ENCODE results near the gene PRR7. TPM values are rescaled to one million over a fixed set of nuclear protein-coding genes. Genes with fewer than 3 reads are reported as not detected.

PRR7 gene
- total and polyA plus RNA-seq, 2 of the 13 experiments (the other 11 are each of a cell fraction or from before 2014, with no cell fraction given), result 4.8 to 5.0 TPM

DNA sequence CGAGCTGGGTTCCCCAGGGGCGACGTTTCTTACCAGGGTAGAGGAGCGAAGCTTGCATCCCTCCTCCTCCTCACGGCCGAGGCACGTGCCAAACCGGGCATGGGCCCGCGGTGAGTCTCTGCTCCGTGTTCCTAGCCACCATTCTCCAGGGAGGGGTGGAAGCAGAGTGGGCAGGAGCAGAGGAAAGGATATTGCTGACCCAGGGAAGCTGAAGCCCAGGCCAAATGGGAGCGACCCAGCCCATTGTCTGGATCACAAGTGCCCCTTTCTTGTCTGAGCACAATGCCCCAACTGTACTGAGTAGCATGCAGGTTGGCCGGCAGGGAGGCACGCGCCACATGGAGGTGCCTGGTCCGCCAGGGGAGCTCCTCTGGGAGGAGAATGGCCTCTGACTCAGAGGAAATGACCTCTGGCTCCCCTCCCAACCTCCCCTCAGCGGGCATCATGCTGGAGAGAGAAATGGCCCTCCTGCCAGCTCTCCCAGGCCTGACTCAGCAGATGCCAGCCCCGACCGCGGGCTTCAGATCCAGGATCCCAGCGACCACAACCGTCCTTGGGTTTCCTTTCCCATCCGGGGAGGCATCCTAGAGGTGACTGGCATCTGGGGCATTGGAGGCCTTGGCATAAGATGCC, 1.1 kb downstream of the PRR7 start (continued):
- TF ChIP-seq, protein P1, sequence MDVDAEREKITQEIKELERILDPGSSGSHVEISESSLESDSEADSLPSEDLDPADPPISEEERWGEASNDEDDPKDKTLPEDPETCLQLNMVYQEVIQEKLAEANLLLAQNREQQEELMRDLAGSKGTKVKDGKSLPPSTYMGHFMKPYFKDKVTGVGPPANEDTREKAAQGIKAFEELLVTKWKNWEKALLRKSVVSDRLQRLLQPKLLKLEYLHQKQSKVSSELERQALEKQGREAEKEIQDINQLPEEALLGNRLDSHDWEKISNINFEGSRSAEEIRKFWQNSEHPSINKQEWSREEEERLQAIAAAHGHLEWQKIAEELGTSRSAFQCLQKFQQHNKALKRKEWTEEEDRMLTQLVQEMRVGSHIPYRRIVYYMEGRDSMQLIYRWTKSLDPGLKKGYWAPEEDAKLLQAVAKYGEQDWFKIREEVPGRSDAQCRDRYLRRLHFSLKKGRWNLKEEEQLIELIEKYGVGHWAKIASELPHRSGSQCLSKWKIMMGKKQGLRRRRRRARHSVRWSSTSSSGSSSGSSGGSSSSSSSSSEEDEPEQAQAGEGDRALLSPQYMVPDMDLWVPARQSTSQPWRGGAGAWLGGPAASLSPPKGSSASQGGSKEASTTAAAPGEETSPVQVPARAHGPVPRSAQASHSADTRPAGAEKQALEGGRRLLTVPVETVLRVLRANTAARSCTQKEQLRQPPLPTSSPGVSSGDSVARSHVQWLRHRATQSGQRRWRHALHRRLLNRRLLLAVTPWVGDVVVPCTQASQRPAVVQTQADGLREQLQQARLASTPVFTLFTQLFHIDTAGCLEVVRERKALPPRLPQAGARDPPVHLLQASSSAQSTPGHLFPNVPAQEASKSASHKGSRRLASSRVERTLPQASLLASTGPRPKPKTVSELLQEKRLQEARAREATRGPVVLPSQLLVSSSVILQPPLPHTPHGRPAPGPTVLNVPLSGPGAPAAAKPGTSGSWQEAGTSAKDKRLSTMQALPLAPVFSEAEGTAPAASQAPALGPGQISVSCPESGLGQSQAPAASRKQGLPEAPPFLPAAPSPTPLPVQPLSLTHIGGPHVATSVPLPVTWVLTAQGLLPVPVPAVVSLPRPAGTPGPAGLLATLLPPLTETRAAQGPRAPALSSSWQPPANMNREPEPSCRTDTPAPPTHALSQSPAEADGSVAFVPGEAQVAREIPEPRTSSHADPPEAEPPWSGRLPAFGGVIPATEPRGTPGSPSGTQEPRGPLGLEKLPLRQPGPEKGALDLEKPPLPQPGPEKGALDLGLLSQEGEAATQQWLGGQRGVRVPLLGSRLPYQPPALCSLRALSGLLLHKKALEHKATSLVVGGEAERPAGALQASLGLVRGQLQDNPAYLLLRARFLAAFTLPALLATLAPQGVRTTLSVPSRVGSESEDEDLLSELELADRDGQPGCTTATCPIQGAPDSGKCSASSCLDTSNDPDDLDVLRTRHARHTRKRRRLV (CRISPR knock-in tag; IDR thresholded peaks at IDR 0.05), result no peak
- peak; percentile 78; the same call in 1 of the 2 replicates for TF ChIP-seq MXD4 (CRISPR knock-in tag; IDR thresholded peaks at IDR 0.05)
- TF ChIP-seq, protein P2, sequence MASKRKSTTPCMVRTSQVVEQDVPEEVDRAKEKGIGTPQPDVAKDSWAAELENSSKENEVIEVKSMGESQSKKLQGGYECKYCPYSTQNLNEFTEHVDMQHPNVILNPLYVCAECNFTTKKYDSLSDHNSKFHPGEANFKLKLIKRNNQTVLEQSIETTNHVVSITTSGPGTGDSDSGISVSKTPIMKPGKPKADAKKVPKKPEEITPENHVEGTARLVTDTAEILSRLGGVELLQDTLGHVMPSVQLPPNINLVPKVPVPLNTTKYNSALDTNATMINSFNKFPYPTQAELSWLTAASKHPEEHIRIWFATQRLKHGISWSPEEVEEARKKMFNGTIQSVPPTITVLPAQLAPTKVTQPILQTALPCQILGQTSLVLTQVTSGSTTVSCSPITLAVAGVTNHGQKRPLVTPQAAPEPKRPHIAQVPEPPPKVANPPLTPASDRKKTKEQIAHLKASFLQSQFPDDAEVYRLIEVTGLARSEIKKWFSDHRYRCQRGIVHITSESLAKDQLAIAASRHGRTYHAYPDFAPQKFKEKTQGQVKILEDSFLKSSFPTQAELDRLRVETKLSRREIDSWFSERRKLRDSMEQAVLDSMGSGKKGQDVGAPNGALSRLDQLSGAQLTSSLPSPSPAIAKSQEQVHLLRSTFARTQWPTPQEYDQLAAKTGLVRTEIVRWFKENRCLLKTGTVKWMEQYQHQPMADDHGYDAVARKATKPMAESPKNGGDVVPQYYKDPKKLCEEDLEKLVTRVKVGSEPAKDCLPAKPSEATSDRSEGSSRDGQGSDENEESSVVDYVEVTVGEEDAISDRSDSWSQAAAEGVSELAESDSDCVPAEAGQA (IDR thresholded peaks at IDR 0.05; ENCODE audit: low read depth), result peak; percentile 42; the same call in 1 of the 2 replicates
- TF ChIP-seq, protein P2 (CRISPR knock-in tag; IDR thresholded peaks at IDR 0.05; ENCODE audit: borderline replicate concordance), result no peak
- no peak for TF ChIP-seq HDAC6 (IDR thresholded peaks at IDR 0.05; ENCODE audit: low read depth, low read length)
- TF ChIP-seq ZNF556 (CRISPR knock-in tag; IDR thresholded peaks at IDR 0.05; ENCODE audit: borderline replicate concordance), result 0 out of 2 replicates have a peak, but pooled peaks have one; percentile 67
- peak; percentile 47; the same call in 1 of the 2 replicates for TF ChIP-seq PHF21A (CRISPR knock-in tag; IDR thresholded peaks at IDR 0.05)
- peak; percentile 92 for TF ChIP-seq SAP130 (CRISPR knock-in tag; IDR thresholded peaks at IDR 0.05; ENCODE audit: low read depth)
- TF ChIP-seq FOXA3 (CRISPR knock-in tag; IDR thresholded peaks at IDR 0.05), result peak; percentile 57; the same call in 1 of the 2 replicates
- no peak for TF ChIP-seq ZC3H4 (CRISPR knock-in tag; IDR thresholded peaks at IDR 0.05; ENCODE audit: borderline replicate concordance)
- TF ChIP-seq MAFF (IDR thresholded peaks at IDR 0.05; ENCODE audit: low read depth, low read length), result peak; percentile 24
- TF ChIP-seq, protein P3, sequence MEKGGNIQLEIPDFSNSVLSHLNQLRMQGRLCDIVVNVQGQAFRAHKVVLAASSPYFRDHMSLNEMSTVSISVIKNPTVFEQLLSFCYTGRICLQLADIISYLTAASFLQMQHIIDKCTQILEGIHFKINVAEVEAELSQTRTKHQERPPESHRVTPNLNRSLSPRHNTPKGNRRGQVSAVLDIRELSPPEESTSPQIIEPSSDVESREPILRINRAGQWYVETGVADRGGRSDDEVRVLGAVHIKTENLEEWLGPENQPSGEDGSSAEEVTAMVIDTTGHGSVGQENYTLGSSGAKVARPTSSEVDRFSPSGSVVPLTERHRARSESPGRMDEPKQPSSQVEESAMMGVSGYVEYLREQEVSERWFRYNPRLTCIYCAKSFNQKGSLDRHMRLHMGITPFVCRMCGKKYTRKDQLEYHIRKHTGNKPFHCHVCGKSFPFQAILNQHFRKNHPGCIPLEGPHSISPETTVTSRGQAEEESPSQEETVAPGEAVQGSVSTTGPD (CRISPR knock-in tag; IDR thresholded peaks at IDR 0.05), result peak; percentile 73; the same call in 1 of the 2 replicates
- TF ChIP-seq GTF3A (CRISPR knock-in tag; conservative IDR thresholded peaks at IDR 0.05), result no peak
- peak; percentile 46; the same call in 1 of the 2 replicates for TF ChIP-seq JUNB (CRISPR knock-in tag; IDR thresholded peaks at IDR 0.05; ENCODE audit: borderline replicate concordance)
- no peak for TF ChIP-seq SP4 (CRISPR knock-in tag; IDR thresholded peaks at IDR 0.05)
- no peak for TF ChIP-seq ELF4 (CRISPR knock-in tag; IDR thresholded peaks at IDR 0.05; ENCODE audit: borderline replicate concordance)
- TF ChIP-seq RARG (CRISPR knock-in tag; IDR thresholded peaks at IDR 0.05; ENCODE audit: low read depth), result no peak
- TF ChIP-seq FOXP1 (IDR thresholded peaks at IDR 0.05), result no peak
- TF ChIP-seq FOXP1 (CRISPR knock-in tag; IDR thresholded peaks at IDR 0.05), result no peak

Measured in HepG2 (cell line).